ENCODE measurements around the gene SMOC2. TPM values are rescaled to one million over a fixed set of nuclear protein-coding genes. Genes with fewer than 3 reads are reported as not detected.

The SMOC2 gene
- total RNA-seq, 4 donors from 2014 or later, result 9.0 to 25.7 (median 15.2) TPM

DNA sequence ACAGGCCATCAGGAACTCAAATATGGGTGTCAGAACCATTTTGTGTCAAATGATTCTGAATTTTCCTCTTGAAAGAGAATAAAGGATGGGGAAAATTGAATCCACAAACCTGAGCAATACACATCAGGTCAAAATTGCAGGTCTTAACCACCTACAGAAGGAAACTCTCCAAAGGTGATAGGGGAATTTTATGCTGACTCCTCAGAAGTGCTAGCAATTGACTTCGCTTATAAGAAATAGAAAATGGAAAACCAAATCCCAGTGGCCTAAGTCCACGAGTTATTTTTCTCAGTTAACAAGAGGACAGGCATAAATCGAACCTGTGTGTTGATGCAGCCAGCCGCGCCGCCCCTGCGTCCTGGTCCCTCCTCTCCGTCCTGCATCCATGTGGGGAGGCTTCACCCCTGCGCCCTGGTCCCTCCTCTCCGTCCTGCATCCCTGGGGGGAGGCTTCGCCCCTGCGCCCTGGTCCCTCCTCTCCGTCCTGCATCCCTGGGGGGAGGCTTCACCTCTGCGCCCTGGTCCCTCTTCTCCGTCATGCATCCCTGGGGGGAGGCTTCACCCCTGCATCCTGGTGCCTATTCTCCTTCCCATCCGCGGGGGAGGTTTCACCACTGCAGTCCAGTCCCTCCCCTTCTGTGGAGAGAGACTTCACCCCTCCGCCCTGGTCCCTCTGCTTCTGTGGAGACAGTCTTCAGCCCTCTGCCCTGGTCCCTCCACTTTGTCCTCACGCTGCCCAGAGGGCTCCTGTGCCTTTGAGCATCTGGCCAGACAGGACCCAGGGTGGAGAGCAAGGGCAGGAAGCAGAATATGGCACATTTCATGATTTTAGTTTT, 230.3 kb downstream of the SMOC2 start:
- intact Hi-C loops (cut with DNase I), result no loop called here
- no peak overlapping the region for H3K27ac ChIP-seq
- H3K36me3 ChIP-seq, result no peaks in the 10 kb centered on the region
- TF ChIP-seq, protein P1, sequence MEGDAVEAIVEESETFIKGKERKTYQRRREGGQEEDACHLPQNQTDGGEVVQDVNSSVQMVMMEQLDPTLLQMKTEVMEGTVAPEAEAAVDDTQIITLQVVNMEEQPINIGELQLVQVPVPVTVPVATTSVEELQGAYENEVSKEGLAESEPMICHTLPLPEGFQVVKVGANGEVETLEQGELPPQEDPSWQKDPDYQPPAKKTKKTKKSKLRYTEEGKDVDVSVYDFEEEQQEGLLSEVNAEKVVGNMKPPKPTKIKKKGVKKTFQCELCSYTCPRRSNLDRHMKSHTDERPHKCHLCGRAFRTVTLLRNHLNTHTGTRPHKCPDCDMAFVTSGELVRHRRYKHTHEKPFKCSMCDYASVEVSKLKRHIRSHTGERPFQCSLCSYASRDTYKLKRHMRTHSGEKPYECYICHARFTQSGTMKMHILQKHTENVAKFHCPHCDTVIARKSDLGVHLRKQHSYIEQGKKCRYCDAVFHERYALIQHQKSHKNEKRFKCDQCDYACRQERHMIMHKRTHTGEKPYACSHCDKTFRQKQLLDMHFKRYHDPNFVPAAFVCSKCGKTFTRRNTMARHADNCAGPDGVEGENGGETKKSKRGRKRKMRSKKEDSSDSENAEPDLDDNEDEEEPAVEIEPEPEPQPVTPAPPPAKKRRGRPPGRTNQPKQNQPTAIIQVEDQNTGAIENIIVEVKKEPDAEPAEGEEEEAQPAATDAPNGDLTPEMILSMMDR (IDR thresholded peaks at IDR 0.05), result no peak
- no peak for TF ChIP-seq POLR2A (IDR thresholded peaks at IDR 0.05)
- H3K27me3 ChIP-seq, result no peaks in the 10 kb centered on the region
- no peaks in the 10 kb centered on the region for H3K4me1 ChIP-seq
- no peak for DNase-seq
- no peak overlapping the region for H3K4me3 ChIP-seq (replicated peaks in 1 of 3)
- no peaks in the 10 kb centered on the region for H3K9me3 ChIP-seq
- WGBS, 2 donors, result 88 to 89% methylated on average over 19 of the region's 19 CpGs

DNA sequence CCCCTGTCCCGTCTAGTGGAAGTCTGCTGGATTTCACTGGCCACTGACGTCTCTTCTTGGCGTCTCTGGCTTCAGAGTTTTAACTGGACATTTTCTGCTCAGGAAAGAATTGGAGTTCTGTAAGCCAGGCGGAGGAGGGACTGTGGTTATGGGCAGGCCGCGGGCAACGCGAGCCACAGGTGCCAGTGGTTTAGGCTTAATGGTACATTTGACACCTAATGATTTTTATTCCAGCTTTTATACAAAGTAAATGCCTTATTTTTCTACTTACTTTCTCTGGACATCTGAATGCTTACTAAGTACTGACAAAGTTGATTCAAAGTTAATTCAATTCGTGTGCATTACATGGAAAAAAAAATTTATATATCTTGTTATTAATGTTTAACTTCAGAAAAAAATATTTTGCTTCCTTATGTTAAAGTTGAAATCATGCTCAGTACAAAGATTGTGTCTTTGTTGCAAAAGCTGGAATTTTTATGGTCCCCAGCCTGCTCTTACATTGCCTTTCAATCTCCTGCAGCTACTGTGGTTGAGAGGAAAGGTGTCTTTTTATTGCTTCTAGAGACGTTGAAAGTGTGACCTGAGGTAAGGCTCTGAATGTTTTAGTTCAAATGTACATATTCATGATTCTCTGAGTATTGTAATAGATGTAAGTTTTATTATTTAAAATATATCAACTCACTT, 231.0 kb downstream of the SMOC2 start:
- H3K36me3 ChIP-seq, result no peaks in the 10 kb centered on the region
- WGBS, 2 donors, result 84 to 87% methylated on average over 10 of the region's 10 CpGs
- intact Hi-C loops (cut with DNase I), result no loop called here
- H3K4me1 ChIP-seq, result peaks cover 0 to 2% of the 10 kb centered on the region in 2 donors
- no peak for DNase-seq
- H3K4me3 ChIP-seq (replicated peaks in 1 of 3), result no peak overlapping the region
- H3K27ac ChIP-seq, result no peak overlapping the region
- no peaks in the 10 kb centered on the region for H3K9me3 ChIP-seq
- TF ChIP-seq, protein P1 (IDR thresholded peaks at IDR 0.05), result no peak
- TF ChIP-seq POLR2A (IDR thresholded peaks at IDR 0.05), result no peak
- no peaks in the 10 kb centered on the region for H3K27me3 ChIP-seq

DNA sequence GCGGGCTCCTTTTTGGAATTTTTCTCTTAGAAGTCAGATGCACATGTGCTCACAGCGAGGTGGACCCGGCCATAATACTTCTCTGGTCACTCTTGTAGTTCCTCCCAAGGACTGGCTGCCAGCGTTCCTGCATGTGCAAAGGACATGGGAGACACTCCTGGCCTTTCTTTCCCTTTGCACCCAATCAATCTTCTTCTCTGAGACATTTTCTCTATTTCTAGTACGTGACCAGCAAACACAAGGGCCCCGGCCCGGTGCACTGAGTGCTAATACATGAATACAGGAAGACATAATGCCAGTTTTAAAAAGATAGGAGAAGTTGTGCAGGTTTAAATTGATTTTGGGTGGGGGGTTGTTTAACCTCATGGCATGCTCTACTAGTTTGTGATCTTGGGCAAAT, 233.6 kb downstream of the SMOC2 start:
- 92 to 93% methylated on average over 7 of the region's 7 CpGs for WGBS, 2 donors
- H3K36me3 ChIP-seq, result no peaks in the 10 kb centered on the region
- H3K9me3 ChIP-seq, result no peaks in the 10 kb centered on the region
- H3K4me1 ChIP-seq, result peaks cover 9 to 16% of the 10 kb centered on the region in 2 donors
- intact Hi-C loops (cut with DNase I), result no loop called here
- no peak overlapping the region for H3K4me3 ChIP-seq (replicated peaks in 1 of 3)
- TF ChIP-seq, protein P1 (IDR thresholded peaks at IDR 0.05), result no peak
- TF ChIP-seq POLR2A (IDR thresholded peaks at IDR 0.05), result no peak
- no peaks in the 10 kb centered on the region for H3K27me3 ChIP-seq
- DNase-seq, result no peak
- no peak overlapping the region for H3K27ac ChIP-seq

DNA sequence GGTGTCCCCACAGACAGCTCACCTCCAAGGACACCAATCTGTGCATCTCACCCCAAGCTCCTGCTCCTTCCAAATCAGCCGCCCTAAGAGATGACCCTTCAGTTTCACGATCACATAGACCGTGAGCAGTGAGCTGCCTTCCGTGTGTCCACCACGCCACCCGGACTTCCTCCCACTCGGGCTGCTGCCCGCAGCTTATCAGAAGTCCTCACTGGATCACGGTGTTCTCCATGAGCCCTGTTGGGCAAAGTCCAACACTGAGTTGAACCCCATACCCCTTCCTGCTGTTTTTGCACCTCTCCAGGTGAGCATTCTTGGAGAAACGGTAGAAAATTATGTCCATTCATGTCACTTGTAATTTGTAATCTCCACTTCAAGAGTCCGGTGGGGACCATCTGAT, 234.4 kb downstream of the SMOC2 start:
- 79 to 80% methylated on average over 11 of the region's 11 CpGs for WGBS, 2 donors
- TF ChIP-seq, protein P1 (IDR thresholded peaks at IDR 0.05), result no peak
- TF ChIP-seq POLR2A (IDR thresholded peaks at IDR 0.05), result no peak
- H3K36me3 ChIP-seq, result no peaks in the 10 kb centered on the region
- H3K27me3 ChIP-seq, result no peaks in the 10 kb centered on the region
- peaks cover 9 to 16% of the 10 kb centered on the region in 2 donors for H3K4me1 ChIP-seq
- H3K9me3 ChIP-seq, result no peaks in the 10 kb centered on the region
- H3K27ac ChIP-seq, result no peak overlapping the region
- DNase-seq, result no peak
- intact Hi-C loops (cut with DNase I), result no loop called here
- no peak overlapping the region for H3K4me3 ChIP-seq (replicated peaks in 1 of 3)

All from thyroid gland (tissue), 4 donors.